MCF 10A (cell line): Measurements from ENCODE around the gene NTPCR. TPM values are rescaled to one million over a fixed set of nuclear protein-coding genes. Genes with fewer than 3 reads are reported as not detected.

Experiments
- BruUV-seq: library from RNA; stranded (reverse); fragments of 400-500 nt; replicated peaks from 2 replicates; lab custom pipeline; 2021; lab: Mats Ljungman, UMichigan
- CTCF ChIA-PET: fragments of 300-600 bp; sonication (Branson Sonifier 250); formaldehyde crosslinking; extraction: SDS; loops from one replicate; lab custom pipeline; 2021; ENCODE audit warnings: antibody characterized with exemption, inconsistent platforms; lab: Yijun Ruan, JAX
- POLR2A ChIA-PET: fragments of 300-600, 350-650 bp; sonication (Branson Sonifier 250); formaldehyde crosslinking; extraction: SDS; loops from one replicate; lab custom pipeline; 2020; ENCODE audit warnings: antibody characterized with exemption, inconsistent platforms; lab: Yijun Ruan, JAX
- DNase-seq: peaks from one replicate; pipeline ENCODE4 v3.0.0-alpha.2; 2018; ENCODE audit not compliant: unreplicated experiment
- H3K27ac Mint-ChIP-seq: one replicate; pipeline ENCODE4 v1.8.0; 2022; ENCODE audit warnings: mild to moderate bottlenecking, low read depth, mixed read lengths; ENCODE audit not compliant: unreplicated experiment
- H3K27me3 Mint-ChIP-seq: one replicate; pipeline ENCODE4 v1.8.0; 2022; ENCODE audit warnings: mixed read lengths; ENCODE audit not compliant: insufficient read depth, unreplicated experiment
- H3K36me3 Mint-ChIP-seq: one replicate; pipeline ENCODE4 v1.8.0; 2022; ENCODE audit warnings: mild to moderate bottlenecking, moderate library complexity, mixed read lengths; ENCODE audit not compliant: insufficient read depth, unreplicated experiment
- H3K4me1 Mint-ChIP-seq: one replicate; pipeline ENCODE4 v1.8.0; 2022; ENCODE audit warnings: mixed read lengths; ENCODE audit not compliant: insufficient read depth, unreplicated experiment
- H3K4me3 Mint-ChIP-seq: one replicate; pipeline ENCODE4 v1.8.0; 2022; ENCODE audit warnings: mild to moderate bottlenecking, moderate library complexity, mixed read lengths; ENCODE audit not compliant: unreplicated experiment
- H3K9me3 Mint-ChIP-seq: one replicate; pipeline ENCODE4 v1.8.0; 2022; ENCODE audit warnings: mixed read lengths; ENCODE audit not compliant: unreplicated experiment
- CTCF ChIP-seq: fragments of 200-600 bp; IDR thresholded peaks from one replicate; pipeline ENCODE4 v1.8.0; 2022; ENCODE audit warnings: antibody characterized with exemption, mild to moderate bottlenecking; ENCODE audit not compliant: unreplicated experiment
- intact Hi-C: fragments of 100-400 bp; cut with micrococcal nuclease; formaldehyde crosslinking; loops from 2 replicates; pipeline ENCODE4 v1.14.1; 2022
- total RNA-seq: library from RNA; stranded (reverse); gene quantifications from 2 replicates; pipeline ENCODE4 v1.2.3, GENCODE V29; 2022

The NTPCR gene
- total RNA-seq, 1 experiment from 2014 or later, result 129 TPM

- POLR2A ChIA-PET, result interaction anchor here (0.5 to 1.4 kb wide), 8 partner anchors 12 to 561 kb away, joined by 3 to 6 read pairs (median 4); no protein-coding TSS in a partner anchor
- Mint-ChIP-seq H3K4me3 (no peak overlapping the region), H3K27me3 (no peaks in the 10 kb centered on the region), H3K4me1 (no peaks in the 10 kb centered on the region), H3K9me3 (no peaks in the 10 kb centered on the region), H3K27ac (no peak overlapping the region), H3K36me3 (peaks cover 7% of the 10 kb centered on the region)
- BruUV-seq, result no TSS peak
- CTCF ChIA-PET, result interaction anchor here (0.6 to 2.5 kb wide), 12 partner anchors 13 to 398 kb away, joined by 3 to 14 read pairs (median 4); no protein-coding TSS in a partner anchor
- peak; percentile 26 for DNase-seq
- intact Hi-C loops, result loop anchor here (1.0 kb wide), 1 partner anchor 395 kb away; the partner anchor contains the start of gene SIPA1L2
- no peak for TF ChIP-seq CTCF
Observed at GRCh38 chr1:233025567-233025966, 75.2 kb downstream of the NTPCR start.

- H3K4me3 Mint-ChIP-seq, result no peak overlapping the region
- no peak for DNase-seq
- H3K9me3 Mint-ChIP-seq, result no peaks in the 10 kb centered on the region
- no peak for TF ChIP-seq CTCF
- no peaks in the 10 kb centered on the region for H3K4me1 Mint-ChIP-seq
- H3K27ac Mint-ChIP-seq, result no peak overlapping the region
- intact Hi-C loops, result no loop called here
- peaks cover 7% of the 10 kb centered on the region for H3K36me3 Mint-ChIP-seq
- ChIA-PET POLR2A (interaction anchor here (1.2 kb wide), 1 partner anchor 19 kb away, joined by 4 read pairs; no protein-coding TSS in a partner anchor), CTCF (interaction anchor here (1.1 kb wide), 1 partner anchor 9 kb away, joined by 3 read pairs; no protein-coding TSS in a partner anchor)
- no TSS peak for BruUV-seq
- H3K27me3 Mint-ChIP-seq, result no peaks in the 10 kb centered on the region
Observed at GRCh38 chr1:233027046-233027445, 76.6 kb downstream of the NTPCR start.

- BruUV-seq, result no TSS peak
- Mint-ChIP-seq H3K9me3 (no peaks in the 10 kb centered on the region), H3K27ac (no peak overlapping the region), H3K4me3 (no peak overlapping the region), H3K4me1 (peaks cover 8% of the 10 kb centered on the region), H3K27me3 (no peaks in the 10 kb centered on the region), H3K36me3 (no peaks in the 10 kb centered on the region)
- no peak for DNase-seq
- ChIA-PET POLR2A (interaction anchor here (1.2 kb wide), 1 partner anchor 14 kb away, joined by 3 read pairs; no protein-coding TSS in a partner anchor), CTCF (no interaction called here)
- no peak for TF ChIP-seq CTCF
- intact Hi-C loops, result no loop called here
Observed at GRCh38 chr1:233031521-233031920, 81.1 kb downstream of the NTPCR start.

GRCh38 chr1:233032916-233033315 lies 82.5 kb downstream of the NTPCR start:
- Mint-ChIP-seq H3K36me3 (no peaks in the 10 kb centered on the region), H3K9me3 (no peaks in the 10 kb centered on the region), H3K27ac (no peak overlapping the region), H3K27me3 (no peaks in the 10 kb centered on the region), H3K4me3 (no peak overlapping the region), H3K4me1 (peaks cover 8% of the 10 kb centered on the region)
- CTCF ChIA-PET, result interaction anchor here (0.7 kb wide), 1 partner anchor 65 kb away, joined by 3 read pairs; no protein-coding TSS in a partner anchor
- no TSS peak for BruUV-seq
- POLR2A ChIA-PET, result interaction anchor here (1.2 to 1.5 kb wide), 3 partner anchors 9 to 58 kb away, joined by 3 to 4 read pairs (median 4); no protein-coding TSS in a partner anchor
- no peak for DNase-seq
- intact Hi-C loops, result no loop called here
- no peak for TF ChIP-seq CTCF
